Osteoblast (primary cell): ENCODE measurements around the gene ANKRD62. TPM values are rescaled to one million over a fixed set of nuclear protein-coding genes. Genes with fewer than 3 reads are reported as not detected.

Experiments used
- DNase-seq: peaks from one replicate; pipeline ENCODE4 v3.0.0; 2011; ENCODE audit warnings: low spot score, mixed read lengths; ENCODE audit not compliant: insufficient read length; ENCODE audit errors: missing footprints
- H2AFZ ChIP-seq: 2 replicates; pipeline ENCODE4 v1.6.0; 2011; ENCODE audit warnings: mild to moderate bottlenecking, low read length
- H3K27ac ChIP-seq: 2 replicates; pipeline ENCODE4 v1.5.1; 2011; ENCODE audit warnings: mild to moderate bottlenecking, low read depth, low read length, moderate library complexity
- H3K27me3 ChIP-seq: 2 replicates; pipeline ENCODE4 v1.6.0; 2012; ENCODE audit warnings: mild to moderate bottlenecking, control low read depth, inconsistent platforms, low read length, moderate library complexity; ENCODE audit not compliant: insufficient read depth
- H3K36me3 ChIP-seq: 2 replicates; pipeline ENCODE4 v1.5.1; 2011; ENCODE audit warnings: mild to moderate bottlenecking, low read length, control low read depth, moderate library complexity; ENCODE audit not compliant: insufficient read depth
- H3K4me1 ChIP-seq: 2 replicates; pipeline ENCODE4 v1.5.1; 2011; ENCODE audit warnings: mild to moderate bottlenecking, low read length, control low read depth, moderate library complexity; ENCODE audit not compliant: insufficient read depth
- H3K4me2 ChIP-seq: 2 replicates; pipeline ENCODE4 v1.6.0; 2011; ENCODE audit warnings: mild to moderate bottlenecking, low read length; ENCODE audit not compliant: insufficient read depth
- H3K4me3 ChIP-seq: fragments of 200-600 bp; sonication (generic); 3 replicates; pipeline ENCODE4 v1.5.1; 2012; ENCODE audit warnings: mild to moderate bottlenecking, low read length, inconsistent platforms; ENCODE audit not compliant: insufficient read depth
- H3K79me2 ChIP-seq: 2 replicates; pipeline ENCODE4 v1.6.0; 2012; ENCODE audit warnings: mild to moderate bottlenecking, low read length, control low read depth, inconsistent platforms; ENCODE audit not compliant: insufficient read depth
- H3K9me3 ChIP-seq: 2 replicates; pipeline ENCODE4 v1.5.1; 2011; ENCODE audit warnings: low read depth, low read length, control low read depth
- H4K20me1 ChIP-seq: 2 replicates; pipeline ENCODE4 v1.6.0; 2012; ENCODE audit warnings: mild to moderate bottlenecking, low read length, control low read depth; ENCODE audit not compliant: insufficient read depth
- CTCF ChIP-seq: IDR thresholded peaks from 2 replicates; pipeline ENCODE4 v1.5.1; 2011; ENCODE audit warnings: mild to moderate bottlenecking, low read depth, low read length, moderate library complexity; ENCODE audit errors: extremely low read depth
- total RNA-seq: library from RNA; depleted of rRNA; stranded (reverse); fragments of >200 nt; gene quantifications from 2 replicates; pipeline ENCODE4 v1.2.3, GENCODE V29; 2012

Gene ANKRD62
- total RNA-seq, 1 donor: not detected

DNA sequence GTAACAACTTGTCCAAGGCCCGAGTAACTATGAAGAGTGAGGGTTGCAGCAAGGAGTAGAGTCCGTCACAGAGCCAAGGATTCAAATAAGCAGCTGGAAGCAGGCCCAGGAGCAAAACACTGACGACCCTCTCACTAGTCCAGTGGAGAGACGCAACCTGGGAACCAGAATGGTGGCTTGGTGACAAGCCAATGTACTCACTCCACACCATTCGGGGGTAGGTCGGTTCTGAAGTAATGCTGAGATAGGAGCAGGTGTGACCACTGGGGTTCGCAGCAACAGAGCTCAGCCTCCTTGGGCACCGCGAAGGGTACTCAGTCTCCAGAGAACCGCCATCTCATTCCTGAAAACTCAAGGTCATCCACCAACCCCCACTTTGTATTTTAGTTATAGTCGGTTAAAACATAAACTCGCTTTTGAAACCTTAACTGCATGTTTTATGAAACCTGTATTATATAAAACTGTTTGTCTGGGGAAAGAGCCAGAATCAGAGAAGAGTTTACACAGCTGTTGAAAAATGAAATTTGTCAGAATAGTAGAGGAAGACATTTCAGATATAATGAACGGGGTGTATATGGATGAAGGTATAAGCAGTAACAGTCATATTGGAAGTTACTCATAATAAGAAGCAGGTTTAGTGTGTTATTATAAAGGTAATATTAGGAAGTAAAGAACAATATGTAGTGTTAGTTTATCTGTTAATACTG is 8.6 kb downstream of the ANKRD62 start:
- H3K27ac ChIP-seq: no peak overlapping the region
- no peak for DNase-seq
- no peak overlapping the region for H2AFZ ChIP-seq
- no peaks in the 10 kb centered on the region for H3K36me3 ChIP-seq
- no peak for TF ChIP-seq CTCF
- no peaks in the 10 kb centered on the region for H3K9me3 ChIP-seq
- H3K79me2 ChIP-seq: no peaks in the 10 kb centered on the region
- H4K20me1 ChIP-seq: no peaks in the 10 kb centered on the region
- peaks cover 19% of the 10 kb centered on the region for H3K27me3 ChIP-seq
- H3K4me1 ChIP-seq: no peaks in the 10 kb centered on the region
- no peak overlapping the region for H3K4me2 ChIP-seq
- H3K4me3 ChIP-seq: no peak overlapping the region

- no peak overlapping the region for H2AFZ ChIP-seq
- no peak for DNase-seq
- no peaks in the 10 kb centered on the region for H3K79me2 ChIP-seq
- no peak overlapping the region for H3K4me2 ChIP-seq
- no peaks in the 10 kb centered on the region for H3K9me3 ChIP-seq
- no peaks in the 10 kb centered on the region for H4K20me1 ChIP-seq
- H3K27me3 ChIP-seq: peaks cover 15% of the 10 kb centered on the region
- H3K27ac ChIP-seq: no peak overlapping the region
- H3K4me3 ChIP-seq: no peak overlapping the region
- no peaks in the 10 kb centered on the region for H3K4me1 ChIP-seq
- TF ChIP-seq CTCF: no peak
- no peaks in the 10 kb centered on the region for H3K36me3 ChIP-seq
Measured at GRCh38 chr18:12106471-12106870, 12.8 kb downstream of the ANKRD62 start.

DNA sequence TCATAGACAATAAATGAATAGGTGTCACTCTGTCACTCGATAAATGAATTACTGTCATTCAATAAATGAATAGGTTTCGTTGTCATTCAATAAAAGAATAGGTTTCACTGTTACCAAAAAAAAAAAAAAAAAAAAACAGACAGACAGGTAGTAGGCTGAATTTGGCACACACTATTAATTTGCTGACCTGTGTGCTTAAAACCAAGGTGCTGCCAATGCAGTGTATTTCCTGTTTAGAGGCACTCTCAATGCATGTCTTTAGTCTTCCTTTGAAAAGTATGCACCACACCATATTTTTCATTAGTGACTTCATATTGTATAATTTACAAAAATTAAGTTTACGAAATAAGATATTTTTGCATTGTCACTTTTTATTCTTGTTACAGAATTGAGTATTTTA is 16.2 kb downstream of the ANKRD62 start:
- DNase-seq: no peak
- H3K36me3 ChIP-seq: no peaks in the 10 kb centered on the region
- H3K9me3 ChIP-seq: no peaks in the 10 kb centered on the region
- H4K20me1 ChIP-seq: no peaks in the 10 kb centered on the region
- no peak for TF ChIP-seq CTCF
- H3K4me2 ChIP-seq: no peak overlapping the region
- H3K4me3 ChIP-seq: no peak overlapping the region
- H2AFZ ChIP-seq: no peak overlapping the region
- peaks cover 8% of the 10 kb centered on the region for H3K27me3 ChIP-seq
- H3K27ac ChIP-seq: no peak overlapping the region
- no peaks in the 10 kb centered on the region for H3K79me2 ChIP-seq
- no peaks in the 10 kb centered on the region for H3K4me1 ChIP-seq

DNA sequence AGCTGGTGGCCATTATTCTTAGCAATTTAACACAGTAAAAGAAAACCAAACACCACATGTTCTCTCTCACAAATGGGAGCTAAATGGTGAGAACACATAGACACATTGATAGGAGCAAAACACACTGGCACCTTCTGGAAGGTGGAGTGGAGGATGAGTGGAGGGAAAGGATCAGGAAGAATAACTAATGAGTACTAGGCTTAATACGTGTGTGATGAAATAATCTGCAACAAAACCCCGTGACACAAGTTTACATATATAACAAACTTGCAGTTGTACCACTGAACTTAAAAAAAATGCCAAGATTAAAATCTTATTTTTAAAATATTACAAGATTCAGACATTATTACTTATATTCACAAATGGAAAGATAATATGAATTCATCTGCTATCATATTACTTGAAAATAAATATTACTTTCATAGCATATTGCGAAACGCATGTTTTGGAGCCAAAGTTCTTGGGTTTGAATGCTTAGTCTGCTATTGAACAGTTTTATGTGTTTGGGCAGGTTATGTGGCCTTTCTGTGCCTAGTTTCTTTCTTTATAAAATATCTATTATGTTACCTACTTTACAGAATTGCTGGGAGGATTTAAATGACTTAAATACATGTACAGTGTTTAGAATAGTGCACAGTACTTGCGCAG is 20.5 kb downstream of the ANKRD62 start:
- H2AFZ ChIP-seq: no peak overlapping the region
- no peak for DNase-seq

More for the DNA sequence above, 20.5 kb downstream of the ANKRD62 start:
- H3K4me2 ChIP-seq: no peak overlapping the region
- no peak overlapping the region for H3K27ac ChIP-seq
- no peaks in the 10 kb centered on the region for H3K79me2 ChIP-seq
- no peaks in the 10 kb centered on the region for H3K27me3 ChIP-seq
- no peaks in the 10 kb centered on the region for H4K20me1 ChIP-seq
- H3K4me3 ChIP-seq: no peak overlapping the region
- no peaks in the 10 kb centered on the region for H3K4me1 ChIP-seq
- no peaks in the 10 kb centered on the region for H3K36me3 ChIP-seq
- no peaks in the 10 kb centered on the region for H3K9me3 ChIP-seq
- TF ChIP-seq CTCF: no peak
